GM04504 (cell line): Measurements from ENCODE around the gene GAGE12E.
"Not testable (repeated sequence)": the region's sequence is repeated elsewhere in the genome, so short reads cannot be mapped to it uniquely, and the experiment has no call there.

Source experiments
- DNase-seq: peaks from one replicate; pipeline ENCODE4 v3.0.0-alpha.2; 2012; ENCODE audit warnings: low read depth

Gene GAGE12E

GRCh38 chrX:49550989-49551388 lies at the start of gene GAGE12E:
Gene GAGE12E (plus strand): TSS chrX:49551289. CDS start chrX:49552444, 1,155 bp downstream.
- DNase-seq: not testable (repeated sequence)

- DNase-seq: not testable (repeated sequence)
These were observed 19.2 kb upstream of the GAGE12E start, which contains the start of gene GAGE12C for GRCh38 chrX:49531877-49532276. Gene GAGE12C (plus strand): TSS chrX:49532177. CDS start chrX:49533332, 1,155 bp downstream.

GRCh38 chrX:49541433-49541832 lies 9.7 kb upstream of the GAGE12E start, which contains the start of gene GAGE12D:
Gene GAGE12D (plus strand): TSS chrX:49541733. CDS start chrX:49542888, 1,155 bp downstream.
- not testable (repeated sequence) for DNase-seq

GRCh38 chrX:49560542-49560941 lies 9.5 kb downstream of the GAGE12E start, which contains the start of gene GAGE12F:
Gene GAGE12F (plus strand): TSS chrX:49560842. CDS start chrX:49561997, 1,155 bp downstream.
- not testable (repeated sequence) for DNase-seq

DNA sequence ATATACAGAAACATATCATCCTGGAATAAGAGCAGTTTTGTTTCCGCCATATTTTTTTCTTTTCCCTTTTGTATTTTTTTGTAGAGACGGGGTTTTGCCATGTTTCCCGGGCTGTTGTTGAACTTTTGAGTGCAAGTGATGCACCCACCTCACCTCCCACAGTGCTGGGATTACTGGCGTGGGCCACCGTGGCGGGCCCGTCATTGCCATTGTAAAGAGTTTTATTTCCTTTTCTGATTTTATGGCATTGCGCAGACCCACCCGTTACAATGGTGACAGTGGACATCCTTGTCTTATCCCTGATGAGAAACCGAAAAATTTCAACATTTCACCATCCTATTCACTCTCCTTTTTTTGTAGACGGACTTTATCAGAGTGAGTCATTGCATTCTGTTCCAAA lies 17.6 kb downstream of the GAGE12E start:
- DNase-seq: not testable (repeated sequence)

DNA sequence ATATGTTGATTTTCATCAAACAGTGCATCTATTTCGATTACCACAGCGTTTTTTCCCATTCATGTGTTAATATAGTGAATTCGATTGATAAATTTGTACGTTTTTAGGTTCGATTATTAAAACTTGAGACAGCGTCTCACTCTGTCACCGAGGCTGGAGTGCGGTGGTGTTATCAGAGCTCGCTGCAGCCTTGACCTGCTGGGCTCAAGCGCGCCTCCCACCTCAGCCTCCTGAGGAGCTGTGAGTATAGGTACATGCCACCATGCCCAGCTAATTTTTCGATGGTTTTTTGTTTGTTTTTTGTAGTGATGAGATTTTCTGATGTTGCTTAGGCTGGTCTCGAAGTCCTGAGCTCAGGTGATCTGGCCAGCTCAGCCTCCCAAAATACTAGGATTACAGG lies 18.1 kb downstream of the GAGE12E start:
- not testable (repeated sequence) for DNase-seq

GRCh38 chrX:49570100-49570499 lies 19.0 kb downstream of the GAGE12E start, which contains the start of gene GAGE12G:
Gene GAGE12G (plus strand): TSS chrX:49570400. CDS start chrX:49571555, 1,155 bp downstream.
- DNase-seq: not testable (repeated sequence)

DNA sequence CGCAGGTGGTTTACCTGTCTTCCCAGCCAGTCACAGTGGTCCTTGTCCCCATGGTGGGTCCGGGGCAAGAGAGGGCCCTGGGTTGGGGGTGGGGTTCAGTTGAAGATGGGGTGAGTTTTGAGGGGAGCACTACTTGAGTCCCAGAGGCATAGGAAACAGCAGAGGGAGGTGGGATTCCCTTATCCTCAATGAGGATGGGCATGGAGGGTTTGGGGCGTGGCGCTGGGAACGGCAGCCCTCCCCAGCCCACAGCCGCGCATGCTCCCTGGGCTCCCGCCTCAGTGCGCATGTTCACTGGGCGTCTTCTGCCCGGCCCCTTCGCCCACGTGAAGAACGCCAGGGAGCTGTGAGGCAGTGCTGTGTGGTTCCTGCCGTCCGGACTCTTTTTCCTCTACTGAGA lies 28.6 kb downstream of the GAGE12E start, which contains the start of gene GAGE12H:
Gene GAGE12H (plus strand): TSS at position 301 of the 400 bp plus-strand sequence. CDS start 1,155 bp downstream, outside the sequence.
- DNase-seq: not testable (repeated sequence)

- DNase-seq: not testable (repeated sequence)
These were observed 38.1 kb downstream of the GAGE12E start, which contains the start of gene GAGE2A for GRCh38 chrX:49589196-49589595. Gene GAGE2A (plus strand): TSS chrX:49589496. CDS start chrX:49590651, 1,155 bp downstream.

- DNase-seq: not testable (repeated sequence)
These were observed 38.8 kb downstream of the GAGE12E start for GRCh38 chrX:49589769-49590478.

GRCh38 chrX:49590488-49590887 lies 39.4 kb downstream of the GAGE12E start:
- not testable (repeated sequence) for DNase-seq

- not testable (repeated sequence) for DNase-seq
These were observed 47.6 kb downstream of the GAGE12E start, which contains the start of gene GAGE1 for GRCh38 chrX:49598720-49599119. Gene GAGE1 (plus strand): TSS chrX:49599020. CDS start chrX:49600175, 1,155 bp downstream.
